ENCODE results near the gene GK. TPM values are rescaled to one million over a fixed set of nuclear protein-coding genes. Genes with fewer than 3 reads are reported as not detected.

The GK gene
- total RNA-seq, 1 experiment from 2014 or later, result 7.5 TPM

DNA sequence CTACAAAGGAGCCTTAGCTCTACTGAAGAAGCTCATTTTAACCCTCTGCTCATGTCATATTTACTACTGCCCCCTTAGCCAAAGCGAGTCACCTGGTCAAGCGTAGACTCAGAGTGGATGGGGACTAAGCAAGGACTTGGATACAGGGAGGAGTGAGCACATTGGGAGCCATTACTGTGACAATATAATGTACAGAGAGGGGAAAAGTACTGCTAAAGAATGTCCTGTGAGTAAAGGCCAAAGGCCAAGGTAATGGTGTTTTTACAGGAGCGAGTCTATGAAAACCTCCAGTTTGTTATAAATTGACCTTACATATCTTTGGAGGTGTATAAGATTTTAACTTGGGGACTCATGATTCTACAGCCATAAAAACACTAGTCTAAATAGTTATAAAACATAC, 10.6 kb upstream of the GK start:
- TF ChIP-seq ZNF532 (CRISPR knock-in tag; IDR thresholded peaks at IDR 0.05; ENCODE audit: borderline replicate concordance) (no peak), NR3C1 (CRISPR knock-in tag; conservative IDR thresholded peaks at IDR 0.05; ENCODE audit: low read depth) (no peak), GRHL2 (CRISPR knock-in tag; IDR thresholded peaks at IDR 0.05; ENCODE audit: insufficient replicate concordance, severe bottlenecking) (no peak), ZSCAN18 (CRISPR knock-in tag; IDR thresholded peaks at IDR 0.05) (no peak), ZMAT4 (CRISPR knock-in tag; IDR thresholded peaks at IDR 0.05) (no peak), CDX4 (CRISPR knock-in tag; IDR thresholded peaks at IDR 0.05; ENCODE audit: borderline replicate concordance) (no peak), NFE2L1 (CRISPR knock-in tag; IDR thresholded peaks at IDR 0.05) (no peak), EMX1 (CRISPR knock-in tag; IDR thresholded peaks at IDR 0.05) (no peak), ZNF232 (CRISPR knock-in tag; IDR thresholded peaks at IDR 0.05) (no peak), TEAD4 (CRISPR knock-in tag; IDR thresholded peaks at IDR 0.05) (no peak), ZNF396 (CRISPR knock-in tag; IDR thresholded peaks at IDR 0.05; ENCODE audit: borderline replicate concordance) (no peak)
- no peaks in the 10 kb centered on the region for H3K36me3 Mint-ChIP-seq
- no peak for ATAC-seq
- H3K27me3 Mint-ChIP-seq (ENCODE audit: low read depth), result no peaks in the 10 kb centered on the region
- ChIA-PET CTCF (no interaction called here), POLR2A (no interaction called here)
- no peak overlapping the region for H3K27ac Mint-ChIP-seq
- peaks cover 8% of the 10 kb centered on the region for H3K9me3 Mint-ChIP-seq
- H3K4me1 Mint-ChIP-seq, result peaks cover 5% of the 10 kb centered on the region; the same call in 1 of the 2 replicates
- no peak for DNase-seq (ENCODE audit: low spot score)
- H3K4me3 Mint-ChIP-seq, result no peak overlapping the region

GRCh38 chrX:30643313-30643821, 9.9 kb upstream of the GK start:
- DNase-seq (ENCODE audit: low spot score) (no peak), ATAC-seq (no peak)
- no peaks in the 10 kb centered on the region for H3K27me3 Mint-ChIP-seq (ENCODE audit: low read depth)
- POLR2A ChIA-PET, result no interaction called here
- no peak overlapping the region for H3K27ac Mint-ChIP-seq
- peaks cover 6% of the 10 kb centered on the region; the same call in 1 of the 2 replicates for H3K4me1 Mint-ChIP-seq
- H3K9me3 Mint-ChIP-seq, result peaks cover 8% of the 10 kb centered on the region
- no peak overlapping the region for H3K4me3 Mint-ChIP-seq
- TF ChIP-seq PRRX2 (CRISPR knock-in tag; IDR thresholded peaks at IDR 0.05) (no peak), ESRRA (CRISPR knock-in tag; IDR thresholded peaks at IDR 0.05; ENCODE audit: borderline replicate concordance) (no peak), STAT6 (CRISPR knock-in tag; conservative IDR thresholded peaks at IDR 0.05; ENCODE audit: low read depth) (no peak), CDX4 (CRISPR knock-in tag; IDR thresholded peaks at IDR 0.05; ENCODE audit: borderline replicate concordance) (no peak), GABPB1 (CRISPR knock-in tag; IDR thresholded peaks at IDR 0.05) (peak; percentile 78), TP53 (CRISPR knock-in tag; IDR thresholded peaks at IDR 0.05) (no peak)
- CTCF ChIA-PET, result no interaction called here
- no peaks in the 10 kb centered on the region for H3K36me3 Mint-ChIP-seq
